Left ventricle myocardium inferior (tissue), 1 donor: ENCODE results near the gene AJAP1. TPM values are rescaled to one million over a fixed set of nuclear protein-coding genes. Genes with fewer than 3 reads are reported as not detected.

Source experiments
- DNase-seq: peaks from one replicate; pipeline ENCODE4 v3.0.0-alpha.2; 2020
- H3K27ac ChIP-seq: fragments of 200-600 bp; replicated peaks from 2 replicates; pipeline ENCODE4 v1.8.0; 2021
- H3K27me3 ChIP-seq: fragments of 200-600 bp; 2 replicates; pipeline ENCODE4 v1.8.0; 2021; ENCODE audit warnings: low read depth
- H3K36me3 ChIP-seq: fragments of 200-600 bp; 2 replicates; pipeline ENCODE4 v1.8.0; 2021
- H3K4me1 ChIP-seq: fragments of 200-600 bp; 2 replicates; pipeline ENCODE4 v1.8.0; 2021
- H3K4me3 ChIP-seq: fragments of 200-600 bp; 2 replicates; pipeline ENCODE4 v1.8.0; 2021; ENCODE audit warnings: mild to moderate bottlenecking, moderate library complexity
- H3K9me3 ChIP-seq: fragments of 200-600 bp; replicated peaks from 2 replicates; pipeline ENCODE4 v1.8.0; 2021
- intact Hi-C: fragments of 100-400 bp; cut with micrococcal nuclease; formaldehyde crosslinking; loops from one replicate; pipeline ENCODE4 v1.11.0; 2022
- total RNA-seq: library from RNA; stranded (reverse); fragmentation: NEBNext Ultra II Directional; extraction: Animal tissue kit (Norgen Biotek cat#: 25700); gene quantifications from one replicate; pipeline ENCODE4 v1.2.1, GENCODE V29; 2021
- TF ChIP-seq, protein P1 (sequence below): fragments of 200-600 bp; IDR thresholded peaks from 2 replicates; pipeline ENCODE4 v1.8.0; 2021; ENCODE audit warnings: antibody characterized with exemption, mild to moderate bottlenecking, borderline replicate concordance
- donor health status: DM: no; HTN: yes; CAD: no; lungs with severe emphysema.

The AJAP1 gene
- total RNA-seq, 1 donor from 2014 or later = 0.16 TPM

- intact Hi-C loops = no loop called here
- DNase-seq = no peak
- H3K27me3 ChIP-seq = peaks cover 76% of the 10 kb centered on the region
- H3K4me1 ChIP-seq = no peaks in the 10 kb centered on the region
- TF ChIP-seq, protein P1, sequence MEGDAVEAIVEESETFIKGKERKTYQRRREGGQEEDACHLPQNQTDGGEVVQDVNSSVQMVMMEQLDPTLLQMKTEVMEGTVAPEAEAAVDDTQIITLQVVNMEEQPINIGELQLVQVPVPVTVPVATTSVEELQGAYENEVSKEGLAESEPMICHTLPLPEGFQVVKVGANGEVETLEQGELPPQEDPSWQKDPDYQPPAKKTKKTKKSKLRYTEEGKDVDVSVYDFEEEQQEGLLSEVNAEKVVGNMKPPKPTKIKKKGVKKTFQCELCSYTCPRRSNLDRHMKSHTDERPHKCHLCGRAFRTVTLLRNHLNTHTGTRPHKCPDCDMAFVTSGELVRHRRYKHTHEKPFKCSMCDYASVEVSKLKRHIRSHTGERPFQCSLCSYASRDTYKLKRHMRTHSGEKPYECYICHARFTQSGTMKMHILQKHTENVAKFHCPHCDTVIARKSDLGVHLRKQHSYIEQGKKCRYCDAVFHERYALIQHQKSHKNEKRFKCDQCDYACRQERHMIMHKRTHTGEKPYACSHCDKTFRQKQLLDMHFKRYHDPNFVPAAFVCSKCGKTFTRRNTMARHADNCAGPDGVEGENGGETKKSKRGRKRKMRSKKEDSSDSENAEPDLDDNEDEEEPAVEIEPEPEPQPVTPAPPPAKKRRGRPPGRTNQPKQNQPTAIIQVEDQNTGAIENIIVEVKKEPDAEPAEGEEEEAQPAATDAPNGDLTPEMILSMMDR = no peak
- H3K4me3 ChIP-seq = no peak overlapping the region
- no peaks in the 10 kb centered on the region for H3K9me3 ChIP-seq
- H3K36me3 ChIP-seq = no peaks in the 10 kb centered on the region
- H3K27ac ChIP-seq = no peak overlapping the region
These were observed 107.7 kb downstream of the AJAP1 start for GRCh38 chr1:4762146-4762545.

DNA sequence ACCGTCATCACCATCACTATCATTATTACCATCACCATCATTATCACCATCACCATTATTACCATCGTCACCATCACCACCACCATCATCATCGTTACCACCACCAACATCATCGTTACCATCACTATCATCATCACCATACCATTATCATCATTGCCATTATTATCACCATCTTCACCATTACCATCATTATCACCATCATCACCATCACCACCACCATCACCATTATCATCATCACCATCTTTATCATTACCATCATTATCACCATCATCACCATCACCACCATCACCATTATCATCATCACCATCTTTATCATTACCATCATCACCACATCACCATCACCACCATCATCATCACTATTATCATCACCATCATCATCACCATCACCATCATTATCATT lies 112.9 kb downstream of the AJAP1 start:
- Histone ChIP-seq H3K4me1 (no peaks in the 10 kb centered on the region), H3K27me3 (peaks cover 77% of the 10 kb centered on the region), H3K4me3 (no peak overlapping the region), H3K36me3 (no peaks in the 10 kb centered on the region), H3K27ac (no peak overlapping the region), H3K9me3 (no peaks in the 10 kb centered on the region)
- intact Hi-C loops = no loop called here
- no peak for DNase-seq
- TF ChIP-seq, protein P1 = no peak

DNA sequence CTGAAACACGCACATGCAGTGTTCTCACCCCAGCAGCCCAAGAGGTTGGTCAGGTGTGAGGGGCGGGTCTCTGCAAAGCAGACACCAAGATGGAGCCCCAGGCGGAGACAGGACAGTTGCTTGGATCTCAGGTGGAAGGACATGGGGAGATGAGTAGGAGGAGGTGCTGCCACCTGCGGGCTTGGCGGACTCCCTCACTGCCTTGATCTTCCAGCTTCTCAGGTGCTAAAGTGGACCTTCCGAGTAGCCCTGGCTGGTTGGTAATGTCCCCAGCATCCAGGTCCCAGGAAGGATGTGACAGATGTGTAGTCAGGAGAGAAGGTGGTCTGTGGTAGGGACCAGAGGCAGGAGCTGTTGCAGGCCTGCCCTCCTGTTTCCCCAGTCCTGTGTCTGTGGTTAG lies 114.1 kb downstream of the AJAP1 start:
- Histone ChIP-seq H3K27ac (no peak overlapping the region), H3K4me1 (no peaks in the 10 kb centered on the region), H3K4me3 (no peak overlapping the region), H3K27me3 (peaks cover 85% of the 10 kb centered on the region), H3K9me3 (no peaks in the 10 kb centered on the region), H3K36me3 (no peaks in the 10 kb centered on the region)
- intact Hi-C loops = no loop called here
- TF ChIP-seq, protein P1 = no peak
- DNase-seq = no peak

DNA sequence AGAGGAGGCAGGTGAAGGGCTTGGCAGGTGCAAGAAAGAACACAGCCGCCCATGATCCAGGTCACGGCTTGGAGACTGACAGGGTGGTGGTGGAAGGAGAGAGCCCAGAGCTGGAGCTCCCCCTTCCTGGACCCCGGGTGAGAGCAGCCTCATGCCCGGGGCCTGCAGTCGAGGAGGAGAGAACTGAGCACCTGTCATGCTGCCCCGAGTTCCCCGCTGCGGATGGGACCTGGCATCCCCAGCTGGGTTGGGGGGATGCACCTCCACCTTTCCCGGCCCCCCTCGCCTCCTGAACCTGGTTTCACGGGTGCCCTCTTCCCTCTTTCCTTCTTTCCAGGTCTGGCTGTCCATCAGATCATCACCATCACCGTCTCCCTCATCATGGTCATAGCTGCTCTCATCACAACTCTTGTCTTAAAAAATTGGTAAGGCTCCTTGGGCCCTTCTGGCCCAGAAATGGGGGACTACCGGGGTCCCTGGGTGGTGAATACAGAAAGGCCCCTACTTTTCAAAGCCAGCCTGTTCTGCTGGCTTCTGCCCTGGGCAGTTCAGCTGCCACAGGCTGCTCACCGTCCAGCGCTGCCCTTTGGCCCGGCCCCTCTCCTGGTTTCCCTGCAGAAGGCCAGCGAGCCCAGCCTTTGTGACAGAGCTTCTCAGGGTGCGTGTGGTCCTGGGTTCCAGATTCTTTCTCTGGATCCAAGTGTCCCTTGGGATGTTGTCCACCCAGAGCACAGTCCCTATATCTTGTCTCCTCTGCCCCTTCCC lies 115.3 kb downstream of the AJAP1 start:
- TF ChIP-seq, protein P1 = no peak
- H3K9me3 ChIP-seq = no peaks in the 10 kb centered on the region

GRCh38 chr1:4770713-4771112 lies 116.3 kb downstream of the AJAP1 start:
- Histone ChIP-seq H3K27me3 (peaks cover 90% of the 10 kb centered on the region), H3K9me3 (no peaks in the 10 kb centered on the region), H3K4me1 (no peaks in the 10 kb centered on the region), H3K4me3 (no peak overlapping the region), H3K36me3 (no peaks in the 10 kb centered on the region), H3K27ac (no peak overlapping the region)
- TF ChIP-seq, protein P1 = no peak
- DNase-seq = no peak
- intact Hi-C loops = no loop called here

More for the DNA sequence above, 115.3 kb downstream of the AJAP1 start:
- H3K4me3 ChIP-seq = no peak overlapping the region
- H3K36me3 ChIP-seq = no peaks in the 10 kb centered on the region
- intact Hi-C loops = no loop called here
- no peak for DNase-seq
- no peaks in the 10 kb centered on the region for H3K4me1 ChIP-seq
- H3K27ac ChIP-seq = no peak overlapping the region
- peaks cover 91% of the 10 kb centered on the region for H3K27me3 ChIP-seq
